ENCODE data around the gene TMIGD2.
A peak's percentile ranks its signal among the peaks of the same experiment; 100 is the strongest.
"Not testable (repeated sequence)": the region's sequence is repeated elsewhere in the genome, so short reads cannot be mapped to it uniquely, and the experiment has no call there.

TMIGD2 gene

DNA sequence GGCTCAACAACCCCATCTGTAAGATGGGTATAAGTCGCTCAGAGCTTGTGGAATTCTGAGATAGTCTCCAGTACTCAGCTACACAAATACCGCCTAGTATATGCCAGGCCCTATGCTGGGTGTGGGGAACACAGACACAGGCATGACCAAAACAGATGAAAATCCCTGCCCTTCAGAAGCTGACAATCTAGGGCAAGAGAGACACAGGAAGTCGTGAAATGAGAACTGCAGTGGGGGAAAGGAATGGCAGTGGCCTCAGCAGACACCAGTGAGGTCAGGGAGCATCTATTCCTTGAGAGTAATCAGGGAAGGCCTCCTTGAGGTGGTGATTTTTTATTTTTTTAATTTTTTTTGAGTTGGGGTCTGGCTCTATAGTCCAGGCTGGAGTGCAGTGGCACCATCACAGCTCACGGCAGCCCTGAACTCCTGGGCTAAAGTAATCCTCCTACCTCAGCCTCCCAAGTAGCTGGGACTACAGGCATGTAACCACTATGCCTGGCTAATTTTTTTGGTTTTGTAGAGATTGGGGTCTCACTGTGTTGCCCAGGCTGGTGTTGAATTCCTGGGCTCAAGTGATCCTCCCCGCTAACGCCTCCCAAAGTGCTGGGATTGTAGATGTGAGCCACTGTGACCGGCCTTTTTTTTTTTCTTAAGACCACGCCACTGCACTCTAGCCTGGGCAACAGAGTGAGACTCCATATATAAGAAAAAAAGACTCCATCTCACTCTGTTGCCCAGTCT, 3.2 kb downstream of the TMIGD2 start:
- Histone ChIP-seq H3K27ac (0 out of 2 replicates have a peak overlapping the region, but pooled peaks have one; percentile 68), H3K4me1 (peaks cover 69% of the 10 kb centered on the region), H3K9me3 (no peaks in the 10 kb centered on the region), H3K4me2 (peak overlapping the region; percentile 77; the same call in 1 of the 2 replicates), H3K27me3 (no peaks in the 10 kb centered on the region), H3K4me3 (no peak overlapping the region), H4K20me1 (no peaks in the 10 kb centered on the region), H3K36me3 (no peaks in the 10 kb centered on the region), H3K9ac (no peak overlapping the region)
- no peak for TF ChIP-seq Cebpa-rat (IDR thresholded peaks at IDR 0.05)

DNA sequence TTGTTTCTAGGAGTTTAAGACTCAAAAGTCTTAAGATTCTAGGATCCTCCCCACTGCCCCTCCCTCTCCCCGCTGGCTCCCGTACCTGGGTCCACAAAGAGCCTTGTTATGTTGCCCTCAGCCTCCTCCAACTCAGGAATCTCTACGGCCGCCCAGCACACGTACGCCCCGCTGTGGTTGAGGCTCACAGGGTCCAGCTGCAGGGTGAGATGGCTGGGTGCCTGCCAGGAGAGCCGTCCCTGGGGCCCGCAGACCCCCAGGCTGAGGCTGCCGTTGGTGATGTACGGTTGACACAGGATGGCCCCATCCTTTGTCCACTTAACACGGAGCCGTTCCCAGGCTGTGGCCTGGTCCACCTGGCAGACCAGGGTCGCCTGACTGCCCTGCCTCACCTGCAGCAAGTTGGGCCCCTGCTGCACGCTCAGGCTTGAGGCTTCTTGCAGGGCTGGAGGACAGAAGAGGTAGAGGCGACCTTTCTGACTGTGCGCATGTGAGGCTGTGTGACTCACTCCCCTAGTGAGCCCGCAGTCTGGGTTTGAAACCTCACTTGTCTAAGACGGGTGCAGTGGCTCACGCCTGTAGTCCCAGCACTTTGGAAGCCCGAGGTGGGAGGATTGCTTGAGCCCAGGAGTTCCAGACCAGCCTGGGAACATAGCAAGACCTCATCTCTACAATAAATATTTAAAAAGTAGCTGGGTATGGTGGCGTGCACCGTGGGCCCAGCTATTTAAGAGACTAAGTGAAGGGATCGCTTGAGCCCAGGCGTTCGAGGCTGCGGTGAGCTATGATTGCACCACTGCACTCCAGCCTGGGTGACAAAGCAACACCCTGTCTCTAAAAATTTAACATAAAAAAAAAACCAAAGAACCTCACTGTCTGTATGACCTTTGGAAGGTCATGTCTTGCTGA, 4.0 kb downstream of the TMIGD2 start:
- Histone ChIP-seq H3K4me2 (peak overlapping the region; percentile 77), H3K9ac (0 out of 2 replicates have a peak overlapping the region, but pooled peaks have one; percentile 21), H3K36me3 (no peaks in the 10 kb centered on the region), H3K4me3 (no peak overlapping the region), H3K4me1 (peaks cover 61% of the 10 kb centered on the region), H4K20me1 (no peaks in the 10 kb centered on the region), H3K27me3 (no peaks in the 10 kb centered on the region), H3K9me3 (no peaks in the 10 kb centered on the region), H3K27ac (peak overlapping the region; percentile 68)
- no peak for TF ChIP-seq Cebpa-rat (IDR thresholded peaks at IDR 0.05)

- Histone ChIP-seq H3K36me3 (no peaks in the 10 kb centered on the region), H3K9ac (no peak overlapping the region), H3K27me3 (no peaks in the 10 kb centered on the region), H3K4me1 (peaks cover 41% of the 10 kb centered on the region), H3K4me2 (peak overlapping the region; percentile 77), H3K9me3 (no peaks in the 10 kb centered on the region), H3K27ac (no peak overlapping the region; the same call in 1 of the 2 replicates), H3K4me3 (no peak overlapping the region), H4K20me1 (no peaks in the 10 kb centered on the region)
- no peak for TF ChIP-seq Cebpa-rat (IDR thresholded peaks at IDR 0.05)
These were observed 6.0 kb downstream of the TMIGD2 start for GRCh38 chr19:4295972-4296771.

GRCh38 chr19:4294389-4294788, 7.8 kb downstream of the TMIGD2 start:
- no peak for TF ChIP-seq Cebpa-rat (IDR thresholded peaks at IDR 0.05)
- peaks cover 40% of the 10 kb centered on the region for H3K4me1 ChIP-seq
- no peaks in the 10 kb centered on the region for H3K36me3 ChIP-seq
- H4K20me1 ChIP-seq: no peaks in the 10 kb centered on the region
- H3K27ac ChIP-seq: no peak overlapping the region
- H3K27me3 ChIP-seq: no peaks in the 10 kb centered on the region
- H3K4me2 ChIP-seq: no peak overlapping the region
- H3K4me3 ChIP-seq: no peak overlapping the region
- H3K9ac ChIP-seq: no peak overlapping the region
- H3K9me3 ChIP-seq: no peaks in the 10 kb centered on the region

- Histone ChIP-seq H3K27me3 (no peaks in the 10 kb centered on the region), H3K9ac (no peak overlapping the region), H3K4me1 (peaks cover 23% of the 10 kb centered on the region), H3K36me3 (no peaks in the 10 kb centered on the region), H3K4me3 (no peak overlapping the region), H4K20me1 (no peaks in the 10 kb centered on the region), H3K4me2 (no peak overlapping the region), H3K9me3 (no peaks in the 10 kb centered on the region), H3K27ac (no peak overlapping the region)
- TF ChIP-seq Cebpa-rat (IDR thresholded peaks at IDR 0.05): no peak
These were observed 9.7 kb downstream of the TMIGD2 start for GRCh38 chr19:4292515-4292914.

- no peaks in the 10 kb centered on the region for H3K27me3 ChIP-seq
- no peak overlapping the region for H3K27ac ChIP-seq
- H3K4me3 ChIP-seq: no peak overlapping the region
- no peak overlapping the region for H3K4me2 ChIP-seq
- no peaks in the 10 kb centered on the region for H3K36me3 ChIP-seq
- H3K9ac ChIP-seq: peak overlapping the region; percentile 29; the same call in 1 of the 2 replicates
- H3K4me1 ChIP-seq: peaks cover 11% of the 10 kb centered on the region
- TF ChIP-seq Cebpa-rat (IDR thresholded peaks at IDR 0.05): no peak
- no peaks in the 10 kb centered on the region for H3K9me3 ChIP-seq
- H4K20me1 ChIP-seq: no peaks in the 10 kb centered on the region
These were observed 10.9 kb downstream of the TMIGD2 start for GRCh38 chr19:4291184-4291732.

- Histone ChIP-seq H3K4me3 (no peak overlapping the region), H3K27me3 (no peaks in the 10 kb centered on the region), H4K20me1 (no peaks in the 10 kb centered on the region), H3K4me1 (no peaks in the 10 kb centered on the region), H3K36me3 (no peaks in the 10 kb centered on the region), H3K27ac (no peak overlapping the region), H3K9ac (no peak overlapping the region), H3K4me2 (no peak overlapping the region), H3K9me3 (no peaks in the 10 kb centered on the region)
- TF ChIP-seq Cebpa-rat (IDR thresholded peaks at IDR 0.05): no peak
These were observed 14.0 kb downstream of the TMIGD2 start for GRCh38 chr19:4288091-4288777.

GRCh38 chr19:4286141-4286540, 16.0 kb downstream of the TMIGD2 start:
- not testable (repeated sequence) for H3K27ac ChIP-seq, H3K36me3 ChIP-seq, H3K9ac ChIP-seq, H3K9me3 ChIP-seq, H3K4me1 ChIP-seq, H3K4me3 ChIP-seq, H3K4me2 ChIP-seq, H4K20me1 ChIP-seq
- peaks cover 20% of the 10 kb centered on the region for H3K27me3 ChIP-seq

DNA sequence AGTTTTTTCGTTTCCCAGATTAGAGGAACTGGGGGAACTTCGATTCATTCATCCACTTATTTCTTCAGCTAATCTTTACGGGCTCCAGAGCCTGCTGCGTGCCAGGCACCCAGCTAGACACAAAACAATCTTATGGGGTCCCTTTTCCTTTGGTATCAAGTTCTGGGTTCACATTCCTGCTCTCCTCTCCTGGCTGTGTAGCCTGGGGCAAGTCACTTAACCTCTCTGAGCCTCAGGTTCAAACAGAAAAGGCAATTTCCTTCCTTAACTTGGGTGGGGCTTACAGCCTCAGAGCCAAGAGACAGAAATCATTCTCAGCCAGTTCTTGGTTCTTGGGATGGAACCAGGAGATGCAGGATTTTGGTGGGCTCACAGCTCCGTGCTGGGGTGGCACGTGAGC, 17.2 kb downstream of the TMIGD2 start:
- H3K4me2 ChIP-seq: no peak overlapping the region
- peaks cover 1% of the 10 kb centered on the region for H3K4me1 ChIP-seq
- no peaks in the 10 kb centered on the region for H3K9me3 ChIP-seq
- no peak overlapping the region for H3K4me3 ChIP-seq
- H3K36me3 ChIP-seq: no peaks in the 10 kb centered on the region
- TF ChIP-seq Cebpa-rat (IDR thresholded peaks at IDR 0.05): no peak
- peaks cover 1% of the 10 kb centered on the region; the same call in 1 of the 2 replicates for H4K20me1 ChIP-seq
- no peak overlapping the region for H3K27ac ChIP-seq
- H3K27me3 ChIP-seq: peaks cover 32% of the 10 kb centered on the region
- no peak overlapping the region for H3K9ac ChIP-seq

All from BLaER1 (cell line).